HG02571 (cell line): Measurements from ENCODE around the gene EPHB2.
"Not testable (repeated sequence)": the region's sequence is repeated elsewhere in the genome, so short reads cannot be mapped to it uniquely, and the experiment has no call there.

Source experiments
- ATAC-seq: cut with Tn5 transposase; IDR thresholded peaks from one replicate; pipeline ENCODE4 v1.9.1; 2021; ENCODE audit warnings: mild to moderate bottlenecking, moderate library complexity; ENCODE audit not compliant: unreplicated experiment

EPHB2 gene

GRCh38 chr1:22689505-22689904 lies 21.1 kb upstream of the EPHB2 start:
- ATAC-seq: no peak

- ATAC-seq: no peak
Observed at GRCh38 chr1:22691031-22691753, 19.4 kb upstream of the EPHB2 start.

GRCh38 chr1:22694172-22694571 lies 16.5 kb upstream of the EPHB2 start:
- ATAC-seq: no peak

- ATAC-seq: no peak
Observed at GRCh38 chr1:22696610-22697009, 14.0 kb upstream of the EPHB2 start.

- no peak for ATAC-seq
Observed at GRCh38 chr1:22697980-22698379, 12.7 kb upstream of the EPHB2 start.

GRCh38 chr1:22699681-22700520 lies 10.7 kb upstream of the EPHB2 start:
- ATAC-seq: no peak

- no peak for ATAC-seq
Observed at GRCh38 chr1:22702296-22703085, 8.1 kb upstream of the EPHB2 start.

- no peak for ATAC-seq
Observed at GRCh38 chr1:22704440-22705067, 6.1 kb upstream of the EPHB2 start.

GRCh38 chr1:22705586-22705985 lies 5.1 kb upstream of the EPHB2 start:
- no peak for ATAC-seq

GRCh38 chr1:22706100-22706499 lies 4.5 kb upstream of the EPHB2 start:
- ATAC-seq: not testable (repeated sequence)

- ATAC-seq: no peak
Observed at GRCh38 chr1:22708777-22709176, 1.9 kb upstream of the EPHB2 start.

- ATAC-seq: no peak
Observed at GRCh38 chr1:22709227-22709626, 1.4 kb upstream of the EPHB2 start.

- no peak for ATAC-seq
Observed at GRCh38 chr1:22709891-22710700, 543 bp upstream of the EPHB2 start.

GRCh38 chr1:22711071-22711470 lies 432 bp downstream of the EPHB2 start:
- ATAC-seq: no peak

GRCh38 chr1:22711591-22712501 lies 1.2 kb downstream of the EPHB2 start:
- no peak for ATAC-seq

GRCh38 chr1:22712502-22713271 lies 2.0 kb downstream of the EPHB2 start:
- ATAC-seq: no peak

GRCh38 chr1:22714455-22714854 lies 3.8 kb downstream of the EPHB2 start:
- ATAC-seq: no peak

GRCh38 chr1:22717037-22717760 lies 6.6 kb downstream of the EPHB2 start:
- no peak for ATAC-seq
